AG09319 (cell line): ENCODE measurements around the gene FOXP4.

Source experiments
- DNase-seq: peaks from one replicate; pipeline ENCODE4 v3.0.0-alpha.2; 2010; ENCODE audit warnings: low read depth; ENCODE audit errors: extremely low read depth
- TF ChIP-seq, protein P1 (sequence below): IDR thresholded peaks from 2 replicates; pipeline ENCODE4 v1.5.1; 2011; ENCODE audit warnings: low read depth, mild to moderate bottlenecking, inconsistent platforms, low read length, moderate library complexity

Gene FOXP4

DNA sequence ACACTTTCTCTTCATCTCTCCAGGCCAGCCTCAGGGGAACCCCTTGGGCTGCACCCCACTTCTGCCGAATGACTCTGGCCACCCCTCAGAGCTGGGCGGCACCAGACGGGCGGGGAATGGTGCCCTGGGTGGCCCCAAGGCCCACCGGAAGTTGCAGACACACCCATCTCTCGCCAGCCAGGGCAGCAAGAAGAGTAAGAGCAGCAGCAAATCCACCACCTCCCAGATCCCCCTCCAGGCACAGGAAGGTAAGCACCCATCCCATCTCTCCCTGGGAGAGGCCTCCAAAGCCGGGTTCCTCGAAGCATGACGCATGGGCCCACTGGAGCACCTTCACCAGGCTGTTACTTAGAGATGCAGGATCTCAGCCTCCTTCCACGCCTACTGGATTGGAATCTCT lies 103.4 kb downstream of the FOXP4 start:
- TF ChIP-seq, protein P1, sequence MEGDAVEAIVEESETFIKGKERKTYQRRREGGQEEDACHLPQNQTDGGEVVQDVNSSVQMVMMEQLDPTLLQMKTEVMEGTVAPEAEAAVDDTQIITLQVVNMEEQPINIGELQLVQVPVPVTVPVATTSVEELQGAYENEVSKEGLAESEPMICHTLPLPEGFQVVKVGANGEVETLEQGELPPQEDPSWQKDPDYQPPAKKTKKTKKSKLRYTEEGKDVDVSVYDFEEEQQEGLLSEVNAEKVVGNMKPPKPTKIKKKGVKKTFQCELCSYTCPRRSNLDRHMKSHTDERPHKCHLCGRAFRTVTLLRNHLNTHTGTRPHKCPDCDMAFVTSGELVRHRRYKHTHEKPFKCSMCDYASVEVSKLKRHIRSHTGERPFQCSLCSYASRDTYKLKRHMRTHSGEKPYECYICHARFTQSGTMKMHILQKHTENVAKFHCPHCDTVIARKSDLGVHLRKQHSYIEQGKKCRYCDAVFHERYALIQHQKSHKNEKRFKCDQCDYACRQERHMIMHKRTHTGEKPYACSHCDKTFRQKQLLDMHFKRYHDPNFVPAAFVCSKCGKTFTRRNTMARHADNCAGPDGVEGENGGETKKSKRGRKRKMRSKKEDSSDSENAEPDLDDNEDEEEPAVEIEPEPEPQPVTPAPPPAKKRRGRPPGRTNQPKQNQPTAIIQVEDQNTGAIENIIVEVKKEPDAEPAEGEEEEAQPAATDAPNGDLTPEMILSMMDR, result no peak

GRCh38 chr6:41650120-41650519 lies 103.9 kb downstream of the FOXP4 start:
- TF ChIP-seq, protein P1, result no peak
- no peak for DNase-seq

More for the DNA sequence above, 103.4 kb downstream of the FOXP4 start:
- DNase-seq, result no peak

GRCh38 chr6:41651246-41651961 lies 105.2 kb downstream of the FOXP4 start:
- TF ChIP-seq, protein P1, result no peak
- DNase-seq, result no peak
